CD4-positive, alpha-beta T cell treated with Interleukin-4 for 1 hour (primary cell): Measurements from ENCODE around the gene QKI.
A peak's percentile ranks its signal among the peaks of the same experiment; 100 is the strongest.

ENCODE experiments used
- DNase-seq, 2 donors: peaks; one replicate each; pipeline ENCODE4 v3.0.0-alpha.2; 2020 to 2022

QKI gene

GRCh38 chr6:163392533-163392932 lies 22.0 kb upstream of the QKI start:
- DNase-seq: no peak

- no peak for DNase-seq
These were observed 20.6 kb upstream of the QKI start for GRCh38 chr6:163393923-163394322.

GRCh38 chr6:163394659-163395058 lies 19.9 kb upstream of the QKI start:
- no peak for DNase-seq

GRCh38 chr6:163395122-163395830 lies 19.2 kb upstream of the QKI start:
- no peak for DNase-seq

GRCh38 chr6:163395831-163396185 lies 18.7 kb upstream of the QKI start:
- DNase-seq: no peak

- no peak for DNase-seq
These were observed 17.2 kb upstream of the QKI start for GRCh38 chr6:163397326-163397725.

- no peak for DNase-seq
These were observed 16.4 kb upstream of the QKI start for GRCh38 chr6:163398115-163398514.

GRCh38 chr6:163398815-163399214 lies 15.7 kb upstream of the QKI start:
- DNase-seq: peak in 1 of 2 donors; percentile 52

- no peak for DNase-seq
These were observed 14.0 kb upstream of the QKI start for GRCh38 chr6:163400509-163400908.

GRCh38 chr6:163401039-163401885 lies 13.3 kb upstream of the QKI start:
- DNase-seq: no peak

GRCh38 chr6:163402616-163403015 lies 11.9 kb upstream of the QKI start:
- no peak for DNase-seq

GRCh38 chr6:163404825-163405265 lies 9.7 kb upstream of the QKI start:
- DNase-seq: peak in 1 of 2 donors; percentile 47

- peak in 1 of 2 donors; percentile 58 for DNase-seq
These were observed 8.9 kb upstream of the QKI start for GRCh38 chr6:163405412-163406309.

GRCh38 chr6:163406366-163406765 lies 8.2 kb upstream of the QKI start:
- DNase-seq: no peak

GRCh38 chr6:163406830-163407229 lies 7.7 kb upstream of the QKI start:
- no peak for DNase-seq

- no peak for DNase-seq
These were observed 6.0 kb upstream of the QKI start for GRCh38 chr6:163408352-163408991.

- no peak for DNase-seq
These were observed 4.8 kb upstream of the QKI start for GRCh38 chr6:163409712-163410111.

- no peak for DNase-seq
These were observed 2.2 kb upstream of the QKI start for GRCh38 chr6:163412341-163412740.

- DNase-seq: no peak
These were observed 1.6 kb upstream of the QKI start for GRCh38 chr6:163412801-163413344.

GRCh38 chr6:163413345-163414116 lies 987 bp upstream of the QKI start:
- peak; percentile 92 to 93 for DNase-seq

- DNase-seq: peak in 1 of 2 donors; percentile 26
These were observed 565 bp downstream of the QKI start for GRCh38 chr6:163414946-163415619.
